OCI-LY1 (cell line): ENCODE measurements around the gene MMP2.

Experiments
- H2AFZ ChIP-seq: fragments of 200-600 bp; sonication (generic), shearing (Covaris generic); 2 replicates; pipeline ENCODE4 v1.6.0; 2014; ENCODE audit warnings: antibody characterized with exemption, mild to moderate bottlenecking, low read length
- H3F3A ChIP-seq: fragments of 200-600 bp; sonication (generic), shearing (Covaris generic); 2 replicates; pipeline ENCODE4 v1.6.0; 2014; ENCODE audit warnings: mild to moderate bottlenecking, antibody characterized with exemption, low read length, moderate library complexity; ENCODE audit not compliant: insufficient read depth
- H3K27ac ChIP-seq: fragments of 200-600 bp; sonication (generic); 2 replicates; pipeline ENCODE4 v1.5.1; 2014; ENCODE audit warnings: low read length, mixed run types, mild to moderate bottlenecking, low read depth; ENCODE audit not compliant: poor library complexity, severe bottlenecking
- H3K27me3 ChIP-seq: fragments of 200-600 bp; sonication (generic); 2 replicates; pipeline ENCODE4 v1.6.0; 2014; ENCODE audit warnings: antibody characterized with exemption, mild to moderate bottlenecking, low read length, moderate library complexity; ENCODE audit not compliant: insufficient read depth
- H3K36me3 ChIP-seq: fragments of 200-600 bp; sonication (generic); 2 replicates; pipeline ENCODE4 v1.6.1; 2014; ENCODE audit warnings: mild to moderate bottlenecking, antibody characterized with exemption, low read length, moderate library complexity, mixed read lengths; ENCODE audit not compliant: insufficient read depth
- H3K4me1 ChIP-seq: fragments of 200-600 bp; sonication (generic); 2 replicates; pipeline ENCODE4 v1.5.1; 2014; ENCODE audit warnings: mild to moderate bottlenecking, low read length, moderate library complexity; ENCODE audit not compliant: insufficient read depth, severe bottlenecking
- H3K4me2 ChIP-seq: fragments of 200-600 bp; sonication (generic), shearing (Covaris generic); 2 replicates; pipeline ENCODE4 v1.6.1; 2014; ENCODE audit warnings: low read length
- H3K4me3 ChIP-seq: fragments of 200-600 bp; sonication (generic); 2 replicates; pipeline ENCODE4 v1.5.1; 2014; ENCODE audit warnings: low read length, low read depth, mild to moderate bottlenecking, mixed read lengths; ENCODE audit not compliant: poor library complexity, severe bottlenecking
- H3K79me2 ChIP-seq: fragments of 200-600 bp; shearing (Covaris generic); 2 replicates; pipeline ENCODE4 v1.6.1; 2016; ENCODE audit warnings: mixed run types, low read length, mixed read lengths; ENCODE audit not compliant: insufficient read depth
- H3K9ac ChIP-seq: fragments of 200-600 bp; sonication (generic), shearing (Covaris generic); 2 replicates; pipeline ENCODE4 v1.6.1; 2014; ENCODE audit warnings: mild to moderate bottlenecking, low read length, mixed read lengths
- H3K9me2 ChIP-seq: fragments of 200-600 bp; sonication (generic), shearing (Covaris generic); 2 replicates; pipeline ENCODE4 v1.6.1; 2014; ENCODE audit warnings: low read depth, mild to moderate bottlenecking, low read length, mixed read lengths
- H3K9me3 ChIP-seq: fragments of 200-600 bp; shearing (Covaris generic); 2 replicates; pipeline ENCODE4 v1.6.1; 2014; ENCODE audit warnings: low read length, mixed read lengths
- H4K20me1 ChIP-seq: fragments of 200-600 bp; sonication (generic), shearing (Covaris generic); 2 replicates; pipeline ENCODE4 v1.6.0; 2016; ENCODE audit warnings: mild to moderate bottlenecking, low read length; ENCODE audit not compliant: insufficient read depth
- EZH2 ChIP-seq: fragments of 200-600 bp; sonication (generic), shearing (Covaris generic); IDR thresholded peaks from 2 replicates; pipeline ENCODE4 v1.8.0; 2017; ENCODE audit warnings: borderline replicate concordance, mixed run types, mild to moderate bottlenecking, antibody characterized with exemption, low read length, moderate library complexity, mixed read lengths
- TF ChIP-seq, protein P1 (sequence below): fragments of 200-600 bp; sonication (generic), shearing (Covaris generic); IDR thresholded peaks from 2 replicates; pipeline ENCODE4 v1.5.1; 2017; ENCODE audit warnings: mild to moderate bottlenecking, antibody characterized with exemption, low read length, moderate library complexity, mixed read lengths

The MMP2 gene

GRCh38 chr16:55513616-55514015 is 34.6 kb downstream of the MMP2 start:
- Histone ChIP-seq H3K4me1 (no peaks in the 10 kb centered on the region), H4K20me1 (no peaks in the 10 kb centered on the region), H3K36me3 (no peaks in the 10 kb centered on the region), H3K9me2 (no peaks in the 10 kb centered on the region), H2AFZ (no peak overlapping the region), H3K27ac (no peak overlapping the region), H3K27me3 (no peaks in the 10 kb centered on the region), H3K79me2 (no peaks in the 10 kb centered on the region), H3K4me2 (no peak overlapping the region), H3K4me3 (no peak overlapping the region), H3K9me3 (peaks cover 9% of the 10 kb centered on the region; the same call in 1 of the 2 replicates), H3K9ac (no peak overlapping the region), H3F3A (no peaks in the 10 kb centered on the region)
- TF ChIP-seq, protein P1, sequence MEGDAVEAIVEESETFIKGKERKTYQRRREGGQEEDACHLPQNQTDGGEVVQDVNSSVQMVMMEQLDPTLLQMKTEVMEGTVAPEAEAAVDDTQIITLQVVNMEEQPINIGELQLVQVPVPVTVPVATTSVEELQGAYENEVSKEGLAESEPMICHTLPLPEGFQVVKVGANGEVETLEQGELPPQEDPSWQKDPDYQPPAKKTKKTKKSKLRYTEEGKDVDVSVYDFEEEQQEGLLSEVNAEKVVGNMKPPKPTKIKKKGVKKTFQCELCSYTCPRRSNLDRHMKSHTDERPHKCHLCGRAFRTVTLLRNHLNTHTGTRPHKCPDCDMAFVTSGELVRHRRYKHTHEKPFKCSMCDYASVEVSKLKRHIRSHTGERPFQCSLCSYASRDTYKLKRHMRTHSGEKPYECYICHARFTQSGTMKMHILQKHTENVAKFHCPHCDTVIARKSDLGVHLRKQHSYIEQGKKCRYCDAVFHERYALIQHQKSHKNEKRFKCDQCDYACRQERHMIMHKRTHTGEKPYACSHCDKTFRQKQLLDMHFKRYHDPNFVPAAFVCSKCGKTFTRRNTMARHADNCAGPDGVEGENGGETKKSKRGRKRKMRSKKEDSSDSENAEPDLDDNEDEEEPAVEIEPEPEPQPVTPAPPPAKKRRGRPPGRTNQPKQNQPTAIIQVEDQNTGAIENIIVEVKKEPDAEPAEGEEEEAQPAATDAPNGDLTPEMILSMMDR, result no peak
- no peak for TF ChIP-seq EZH2

GRCh38 chr16:55515111-55515510 is 36.1 kb downstream of the MMP2 start:
- H3K4me2 ChIP-seq, result no peak overlapping the region
- no peak for TF ChIP-seq EZH2
- TF ChIP-seq, protein P1, result no peak
- no peaks in the 10 kb centered on the region for H3K9me2 ChIP-seq
- H3K79me2 ChIP-seq, result no peaks in the 10 kb centered on the region
- no peak overlapping the region for H2AFZ ChIP-seq
- H3F3A ChIP-seq, result no peaks in the 10 kb centered on the region
- H3K4me3 ChIP-seq, result no peak overlapping the region
- H3K9ac ChIP-seq, result no peak overlapping the region
- H3K27me3 ChIP-seq, result no peaks in the 10 kb centered on the region
- no peak overlapping the region for H3K27ac ChIP-seq
- H4K20me1 ChIP-seq, result no peaks in the 10 kb centered on the region
- no peaks in the 10 kb centered on the region for H3K4me1 ChIP-seq
- H3K9me3 ChIP-seq, result peaks cover 9% of the 10 kb centered on the region; the same call in 1 of the 2 replicates
- no peaks in the 10 kb centered on the region for H3K36me3 ChIP-seq

GRCh38 chr16:55521792-55522191 is 42.8 kb downstream of the MMP2 start:
- Histone ChIP-seq H3K27me3 (no peaks in the 10 kb centered on the region), H3K27ac (no peak overlapping the region), H3K4me3 (no peak overlapping the region), H3F3A (no peaks in the 10 kb centered on the region), H3K9me2 (no peaks in the 10 kb centered on the region), H3K4me2 (no peak overlapping the region), H3K36me3 (no peaks in the 10 kb centered on the region), H2AFZ (no peak overlapping the region), H4K20me1 (no peaks in the 10 kb centered on the region), H3K79me2 (no peaks in the 10 kb centered on the region), H3K9me3 (no peaks in the 10 kb centered on the region), H3K9ac (no peak overlapping the region), H3K4me1 (no peaks in the 10 kb centered on the region)
- no peak for TF ChIP-seq EZH2
- TF ChIP-seq, protein P1, result no peak
